Measurements from ENCODE around the gene RNF186.
"Not testable (repeated sequence)": the region's sequence is repeated elsewhere in the genome, so short reads cannot be mapped to it uniquely, and the experiment has no call there.

Gene RNF186

GRCh38 chr1:19804831-19805251 is 10.2 kb downstream of the RNF186 start:
- Histone ChIP-seq H3K9ac (ENCODE audit: low read depth, low read length) (no peak overlapping the region), H3K4me1 (ENCODE audit: control insufficient read depth, insufficient read depth, low read length) (no peaks in the 10 kb centered on the region), H3K4me3 (ENCODE audit: low read depth, low read length) (no peak overlapping the region), H3K27me3 (ENCODE audit: control insufficient read depth, insufficient read depth, low read length) (peaks cover 14% of the 10 kb centered on the region), H3K9me3 (ENCODE audit: control insufficient read depth, insufficient read depth, low read length) (no peaks in the 10 kb centered on the region), H3K36me3 (ENCODE audit: control insufficient read depth, insufficient read depth, low read length) (no peaks in the 10 kb centered on the region)

- Histone ChIP-seq H3K9me3 (ENCODE audit: control insufficient read depth, insufficient read depth, low read length) (no peaks in the 10 kb centered on the region), H3K27me3 (ENCODE audit: control insufficient read depth, insufficient read depth, low read length) (peaks cover 24% of the 10 kb centered on the region), H3K4me1 (ENCODE audit: control insufficient read depth, insufficient read depth, low read length) (no peaks in the 10 kb centered on the region), H3K9ac (ENCODE audit: low read depth, low read length) (no peak overlapping the region), H3K36me3 (ENCODE audit: control insufficient read depth, insufficient read depth, low read length) (no peaks in the 10 kb centered on the region), H3K4me3 (ENCODE audit: low read depth, low read length) (no peak overlapping the region)
These were observed 12.8 kb downstream of the RNF186 start for GRCh38 chr1:19802269-19802668.

GRCh38 chr1:19800076-19800804 is 14.8 kb downstream of the RNF186 start:
- Histone ChIP-seq H3K9me3 (ENCODE audit: control insufficient read depth, insufficient read depth, low read length) (no peaks in the 10 kb centered on the region), H3K27me3 (ENCODE audit: control insufficient read depth, insufficient read depth, low read length) (peaks cover 24% of the 10 kb centered on the region), H3K9ac (ENCODE audit: low read depth, low read length) (no peak overlapping the region), H3K36me3 (ENCODE audit: control insufficient read depth, insufficient read depth, low read length) (no peaks in the 10 kb centered on the region), H3K4me3 (ENCODE audit: low read depth, low read length) (peak overlapping the region; percentile 46), H3K4me1 (ENCODE audit: control insufficient read depth, insufficient read depth, low read length) (no peaks in the 10 kb centered on the region)

GRCh38 chr1:19799230-19800075 is 15.6 kb downstream of the RNF186 start, which contains the start of gene TMCO4:
Gene TMCO4 (minus strand): TSS chr1:19799916. CDS start chr1:19780758, 19,158 bp downstream.
- H3K4me3 ChIP-seq (ENCODE audit: low read depth, low read length): peak within 1 kb of the TSS; percentile 46
- no peaks in the 10 kb centered on the region for H3K4me1 ChIP-seq (ENCODE audit: control insufficient read depth, insufficient read depth, low read length)
- H3K36me3 ChIP-seq (ENCODE audit: control insufficient read depth, insufficient read depth, low read length): no peaks in the 10 kb centered on the region
- H3K27me3 ChIP-seq (ENCODE audit: control insufficient read depth, insufficient read depth, low read length): peaks cover 24% of the 10 kb centered on the region
- H3K9ac ChIP-seq (ENCODE audit: low read depth, low read length): no peak within 1 kb of the TSS
- no peaks in the 10 kb centered on the region for H3K9me3 ChIP-seq (ENCODE audit: control insufficient read depth, insufficient read depth, low read length)

- H3K4me3 ChIP-seq (ENCODE audit: low read depth, low read length): no peak overlapping the region
- H3K9ac ChIP-seq (ENCODE audit: low read depth, low read length): no peak overlapping the region
These were observed 16.4 kb downstream of the RNF186 start for GRCh38 chr1:19798486-19799229.

GRCh38 chr1:19797827-19798226 is 17.3 kb downstream of the RNF186 start:
- no peaks in the 10 kb centered on the region for H3K4me1 ChIP-seq (ENCODE audit: control insufficient read depth, insufficient read depth, low read length)
- no peaks in the 10 kb centered on the region for H3K36me3 ChIP-seq (ENCODE audit: control insufficient read depth, insufficient read depth, low read length)
- no peak overlapping the region for H3K9ac ChIP-seq (ENCODE audit: low read depth, low read length)
- peaks cover 24% of the 10 kb centered on the region for H3K27me3 ChIP-seq (ENCODE audit: control insufficient read depth, insufficient read depth, low read length)
- H3K9me3 ChIP-seq (ENCODE audit: control insufficient read depth, insufficient read depth, low read length): no peaks in the 10 kb centered on the region
- no peak overlapping the region for H3K4me3 ChIP-seq (ENCODE audit: low read depth, low read length)

More at GRCh38 chr1:19798486-19799229, 16.4 kb downstream of the RNF186 start:
- no peaks in the 10 kb centered on the region for H3K4me1 ChIP-seq (ENCODE audit: control insufficient read depth, insufficient read depth, low read length)
- no peaks in the 10 kb centered on the region for H3K9me3 ChIP-seq (ENCODE audit: control insufficient read depth, insufficient read depth, low read length)
- peaks cover 24% of the 10 kb centered on the region for H3K27me3 ChIP-seq (ENCODE audit: control insufficient read depth, insufficient read depth, low read length)
- H3K36me3 ChIP-seq (ENCODE audit: control insufficient read depth, insufficient read depth, low read length): no peaks in the 10 kb centered on the region

- no peaks in the 10 kb centered on the region for H3K36me3 ChIP-seq (ENCODE audit: control insufficient read depth, insufficient read depth, low read length)
- no peak overlapping the region for H3K9ac ChIP-seq (ENCODE audit: low read depth, low read length)
- H3K4me3 ChIP-seq (ENCODE audit: low read depth, low read length): no peak overlapping the region
- H3K9me3 ChIP-seq (ENCODE audit: control insufficient read depth, insufficient read depth, low read length): no peaks in the 10 kb centered on the region
- no peaks in the 10 kb centered on the region for H3K4me1 ChIP-seq (ENCODE audit: control insufficient read depth, insufficient read depth, low read length)
- peaks cover 11% of the 10 kb centered on the region for H3K27me3 ChIP-seq (ENCODE audit: control insufficient read depth, insufficient read depth, low read length)
These were observed 20.5 kb downstream of the RNF186 start for GRCh38 chr1:19794583-19794982.

GRCh38 chr1:19793360-19794046 is 21.6 kb downstream of the RNF186 start:
- Histone ChIP-seq H3K27me3 (ENCODE audit: control insufficient read depth, insufficient read depth, low read length) (peaks cover 5% of the 10 kb centered on the region), H3K36me3 (ENCODE audit: control insufficient read depth, insufficient read depth, low read length) (no peaks in the 10 kb centered on the region), H3K9me3 (ENCODE audit: control insufficient read depth, insufficient read depth, low read length) (no peaks in the 10 kb centered on the region), H3K4me1 (ENCODE audit: control insufficient read depth, insufficient read depth, low read length) (no peaks in the 10 kb centered on the region), H3K4me3 (ENCODE audit: low read depth, low read length) (no peak overlapping the region), H3K9ac (ENCODE audit: low read depth, low read length) (no peak overlapping the region)

- Histone ChIP-seq H3K4me1 (ENCODE audit: control insufficient read depth, insufficient read depth, low read length) (peaks cover under 1% of the 10 kb centered on the region), H3K36me3 (ENCODE audit: control insufficient read depth, insufficient read depth, low read length) (no peaks in the 10 kb centered on the region), H3K4me3 (ENCODE audit: low read depth, low read length) (no peak overlapping the region), H3K27me3 (ENCODE audit: control insufficient read depth, insufficient read depth, low read length) (peaks cover 5% of the 10 kb centered on the region), H3K9ac (ENCODE audit: low read depth, low read length) (no peak overlapping the region), H3K9me3 (ENCODE audit: control insufficient read depth, insufficient read depth, low read length) (no peaks in the 10 kb centered on the region)
These were observed 22.7 kb downstream of the RNF186 start for GRCh38 chr1:19792237-19793002.

GRCh38 chr1:19790061-19790975 is 24.8 kb downstream of the RNF186 start:
- not testable (repeated sequence) for H3K9ac ChIP-seq (ENCODE audit: low read depth, low read length); H3K4me1 ChIP-seq (ENCODE audit: control insufficient read depth, insufficient read depth, low read length); H3K4me3 ChIP-seq (ENCODE audit: low read depth, low read length); H3K9me3 ChIP-seq (ENCODE audit: control insufficient read depth, insufficient read depth, low read length); H3K36me3 ChIP-seq (ENCODE audit: control insufficient read depth, insufficient read depth, low read length)
- peaks cover 12% of the 10 kb centered on the region for H3K27me3 ChIP-seq (ENCODE audit: control insufficient read depth, insufficient read depth, low read length)
